Dedifferentiated amniotic fluid mesenchymal stem cell (primary cell): ENCODE measurements around the gene TRMT5.

Experiments used
- DNase-seq: peaks from one replicate; pipeline ENCODE4 v3.0.0-alpha.2; 2016; ENCODE audit errors: extremely low spot score

The TRMT5 gene

GRCh38 chr14:60980811-60981632 is at the start of gene TRMT5, which contains the start of gene SLC38A6:
Gene TRMT5 (minus strand): TSS chr14:60981079. CDS start chr14:60980973, 106 bp downstream.
Gene SLC38A6 (plus strand): TSS chr14:60981245. CDS start chr14:60981278, 33 bp downstream.
- peak; percentile 96 for DNase-seq

GRCh38 chr14:61026526-61026925 is 45.6 kb upstream of the TRMT5 start:
- no peak for DNase-seq

- peak; percentile 85 for DNase-seq
Measured at GRCh38 chr14:61025251-61026223, 44.7 kb upstream of the TRMT5 start.

- no peak for DNase-seq
Measured at GRCh38 chr14:61019537-61019936, 38.7 kb upstream of the TRMT5 start.

GRCh38 chr14:61003571-61003970 is 22.7 kb upstream of the TRMT5 start:
- DNase-seq, result peak; percentile 67

GRCh38 chr14:60999536-60999935 is 18.7 kb upstream of the TRMT5 start:
- no peak for DNase-seq

GRCh38 chr14:60998617-60999016 is 17.7 kb upstream of the TRMT5 start:
- no peak for DNase-seq

GRCh38 chr14:60989599-60989998 is 8.7 kb upstream of the TRMT5 start:
- peak; percentile 68 for DNase-seq

- DNase-seq, result no peak
Measured at GRCh38 chr14:60986500-60986899, 5.6 kb upstream of the TRMT5 start.

GRCh38 chr14:60984196-60984595 is 3.3 kb upstream of the TRMT5 start:
- no peak for DNase-seq

GRCh38 chr14:60981633-60982455 is 965 bp upstream of the TRMT5 start:
- peak; percentile 44 for DNase-seq

GRCh38 chr14:60977847-60978246 is 3.0 kb downstream of the TRMT5 start:
- DNase-seq, result no peak

- DNase-seq, result no peak
Measured at GRCh38 chr14:60975551-60975950, 5.3 kb downstream of the TRMT5 start.

- no peak for DNase-seq
Measured at GRCh38 chr14:60974090-60974651, 6.7 kb downstream of the TRMT5 start.

GRCh38 chr14:60973070-60973469 is 7.8 kb downstream of the TRMT5 start:
- DNase-seq, result no peak

- no peak for DNase-seq
Measured at GRCh38 chr14:60972295-60972694, 8.6 kb downstream of the TRMT5 start.

GRCh38 chr14:60971271-60971670 is 9.6 kb downstream of the TRMT5 start:
- no peak for DNase-seq

GRCh38 chr14:60970146-60970545 is 10.7 kb downstream of the TRMT5 start:
- DNase-seq, result no peak

GRCh38 chr14:60968671-60969070 is 12.2 kb downstream of the TRMT5 start:
- DNase-seq, result no peak

- no peak for DNase-seq
Measured at GRCh38 chr14:60968099-60968498, 12.8 kb downstream of the TRMT5 start.

- DNase-seq, result peak; percentile 70
Measured at GRCh38 chr14:60965402-60965801, 15.5 kb downstream of the TRMT5 start.
